AG04450 (cell line): ENCODE measurements around the gene TTC5. TPM values are rescaled to one million over a fixed set of nuclear protein-coding genes. Genes with fewer than 3 reads are reported as not detected.

Source experiments
- CTCF ChIA-PET: fragments of 300-600, 350-600 bp; formaldehyde crosslinking; extraction: SDS; loops from one replicate; lab custom pipeline; 2022; ENCODE audit warnings: antibody characterized with exemption, inconsistent platforms; lab: Charles Lee
- POLR2A ChIA-PET: fragments of 350-600 bp; formaldehyde crosslinking; extraction: SDS; loops from one replicate; lab custom pipeline; 2021; ENCODE audit warnings: antibody characterized with exemption, inconsistent platforms; lab: Yijun Ruan, JAX
- DNase-seq: peaks from one replicate; pipeline ENCODE4 v3.0.0-alpha.2; 2011; ENCODE audit warnings: low read depth, low spot score
- H3K27ac ChIP-seq: one replicate; pipeline ENCODE4 v1.5.1; 2012; ENCODE audit warnings: low read depth, low read length, control low read depth
- H3K27me3 ChIP-seq: one replicate; pipeline ENCODE4 v1.6.0; 2012; ENCODE audit warnings: low read length; ENCODE audit not compliant: control insufficient read depth, insufficient read depth
- H3K4me3 ChIP-seq: 2 replicates; pipeline ENCODE4 v1.5.1; 2011; ENCODE audit warnings: mild to moderate bottlenecking, low read depth, low read length, control low read depth
- H3K9me3 ChIP-seq: 2 replicates; pipeline ENCODE4 v1.5.1; 2012; ENCODE audit warnings: low read length; ENCODE audit not compliant: control insufficient read depth, insufficient read depth
- CTCF ChIP-seq: IDR thresholded peaks from 2 replicates; pipeline ENCODE4 v1.5.1; 2011; ENCODE audit warnings: low read depth, low read length, control low read depth, inconsistent platforms
- polyA plus RNA-seq: library from polyadenylated mRNA; depleted of rRNA; stranded (reverse); fragments of >200 nt; gene quantifications from 2 replicates; pipeline ENCODE4 v1.2.3, GENCODE V29; 2011; rRNA removed
- small RNA-seq: library from RNA; depleted of rRNA; stranded (forward); fragments of <200 nt; gene quantifications from one replicate; pipeline ENCODE3, GENCODE V24; 2012; ENCODE audit warnings: low read depth; ENCODE audit not compliant: insufficient read length

The TTC5 gene
- polyA plus RNA-seq, 1 experiment: 23.5 TPM

- ChIA-PET POLR2A (no interaction called here), CTCF (no interaction called here)
- no peak overlapping the region for H3K27ac ChIP-seq
- H3K27me3 ChIP-seq: no peaks in the 10 kb centered on the region
- no peaks in the 10 kb centered on the region for H3K9me3 ChIP-seq
- no peak for TF ChIP-seq CTCF
- no peak for DNase-seq
- H3K4me3 ChIP-seq: no peak overlapping the region
Observed at GRCh38 chr14:20262642-20263128, 43.1 kb downstream of the TTC5 start.

- ChIA-PET POLR2A (no interaction called here), CTCF (no interaction called here)
- no peak for TF ChIP-seq CTCF
Observed at GRCh38 chr14:20247646-20248246, 58.0 kb downstream of the TTC5 start.

More at GRCh38 chr14:20247646-20248246, 58.0 kb downstream of the TTC5 start:
- no peaks in the 10 kb centered on the region for H3K27me3 ChIP-seq
- no peaks in the 10 kb centered on the region; the same call in 1 of the 2 replicates for H3K9me3 ChIP-seq
- no peak overlapping the region for H3K27ac ChIP-seq
- DNase-seq: no peak
- no peak overlapping the region for H3K4me3 ChIP-seq

Small RNA genes within 50 kb of the gene (small RNA-seq; reads per million reads assigned to genes)
- gene SNORA79B (not detected), gene SNORD126 (39.3 reads per million, percentile 84 among the genes with 10 or more reads in this experiment)

Other genes starting within 250 kb of the TTC5 start
- gene OR4L1, start 245.9 kb downstream of the TTC5 start, polyA plus RNA-seq: not detected in 2 replicates
- gene OR4K17, start 195.2 kb downstream of the TTC5 start, polyA plus RNA-seq: not detected in 2 replicates
- gene OR4N5, start 167.1 kb downstream of the TTC5 start, polyA plus RNA-seq: not detected in 2 replicates
- gene OR11G2, start 115.1 kb downstream of the TTC5 start, polyA plus RNA-seq: not detected in 2 replicates
- not detected in 2 replicates for gene OR11H6, start 82.2 kb downstream of the TTC5 start, polyA plus RNA-seq
- not detected in 2 replicates for gene OR11H7, start 77.0 kb downstream of the TTC5 start, polyA plus RNA-seq
- not detected in 2 replicates for gene OR11H4, start 66.7 kb downstream of the TTC5 start, polyA plus RNA-seq
- gene CCNB1IP1, start 27.3 kb upstream of the TTC5 start, polyA plus RNA-seq: 54.2 and 69.2 TPM in 2 replicates
- 11.8 and 12.3 TPM in 2 replicates for gene PARP2, start 37.7 kb upstream of the TTC5 start, polyA plus RNA-seq
- 18.6 and 18.8 TPM in 2 replicates for gene TEP1, start 107.5 kb upstream of the TTC5 start, polyA plus RNA-seq
- gene KLHL33, start 130.2 kb upstream of the TTC5 start, polyA plus RNA-seq: 0.06 and 0.09 TPM in 2 replicates
- gene OSGEP, start 148.9 kb upstream of the TTC5 start, polyA plus RNA-seq: 23.6 and 29.2 TPM in 2 replicates
- 240 and 274 TPM in 2 replicates for gene APEX1, start 149.3 kb upstream of the TTC5 start, polyA plus RNA-seq
- 24.5 and 29.9 TPM in 2 replicates for gene PIP4P1, start 155.5 kb upstream of the TTC5 start, polyA plus RNA-seq
- 23.1 and 25.3 TPM in 2 replicates for gene PNP, start 163.5 kb upstream of the TTC5 start, polyA plus RNA-seq
- not detected in 2 replicates for gene RNASE10, start 199.6 kb upstream of the TTC5 start, polyA plus RNA-seq